HG02678 (cell line): ENCODE data around the gene ABCA9.

Experiments used
- ATAC-seq: cut with Tn5 transposase; IDR thresholded peaks from one replicate; pipeline ENCODE4 v1.9.1; 2021; ENCODE audit warnings: mild to moderate bottlenecking, moderate library complexity; ENCODE audit not compliant: unreplicated experiment

ABCA9 gene

DNA sequence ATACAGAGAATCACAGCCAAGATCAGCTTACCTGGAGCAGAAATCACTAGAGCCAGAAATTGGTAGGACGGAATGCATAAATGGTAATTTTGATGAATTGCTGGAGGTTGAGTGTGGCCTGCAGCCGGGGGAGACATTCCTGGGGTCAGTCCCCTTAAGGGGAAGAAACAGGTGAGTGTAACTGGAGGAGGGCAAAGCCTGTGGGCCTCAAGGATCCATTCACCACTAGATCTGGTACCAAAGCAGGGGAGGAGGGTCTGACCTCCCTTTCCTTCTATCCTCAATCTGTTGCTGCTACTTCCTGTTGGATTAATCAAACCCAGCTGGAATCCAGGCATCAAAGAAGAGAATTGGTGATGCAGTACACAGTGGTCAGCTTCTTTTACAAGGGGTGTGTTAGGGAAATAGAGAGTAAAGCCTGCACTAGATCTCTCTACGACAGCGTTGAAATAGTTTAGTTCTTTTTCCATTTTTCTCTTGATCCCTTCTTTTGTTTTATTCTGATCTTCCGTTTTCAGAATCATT lies 8.6 kb upstream of the ABCA9 start:
- no peak for ATAC-seq

DNA sequence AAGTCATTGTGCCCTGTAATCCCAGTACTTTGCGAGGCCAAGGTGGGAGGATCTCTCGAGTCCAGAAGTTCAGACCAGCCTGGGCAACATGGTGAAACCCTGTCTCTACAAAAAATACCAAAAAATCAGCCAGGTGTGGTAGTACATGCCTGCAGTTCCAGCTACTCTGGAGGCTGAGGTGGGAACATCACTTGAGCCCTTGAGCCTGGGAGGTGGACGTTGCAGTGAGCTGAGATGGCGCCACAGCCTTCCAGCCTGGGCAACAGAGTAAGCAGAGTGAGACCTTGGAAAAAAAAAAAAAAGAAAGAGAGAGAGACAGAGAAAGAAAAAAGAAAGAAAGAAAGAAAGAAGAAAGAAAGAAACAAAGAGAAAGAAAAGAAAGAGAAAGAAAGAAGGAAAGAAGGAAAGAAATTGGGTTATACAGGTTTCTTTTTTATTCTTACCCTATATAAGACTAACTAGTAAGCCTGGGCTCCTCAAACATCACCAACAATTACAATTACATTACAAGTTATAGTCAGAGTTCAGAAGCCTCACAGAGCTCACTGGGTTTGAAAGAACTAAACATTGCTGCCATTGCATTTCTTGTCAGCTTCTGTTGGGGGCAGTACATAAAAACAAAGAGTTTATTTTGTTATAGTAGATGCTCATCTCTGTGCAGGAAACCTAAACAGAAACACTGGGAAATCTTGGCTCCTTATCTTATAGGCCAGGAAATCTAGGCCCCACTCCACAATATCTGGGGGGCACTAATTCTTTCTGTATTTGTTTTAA lies 6.7 kb upstream of the ABCA9 start:
- ATAC-seq = no peak

DNA sequence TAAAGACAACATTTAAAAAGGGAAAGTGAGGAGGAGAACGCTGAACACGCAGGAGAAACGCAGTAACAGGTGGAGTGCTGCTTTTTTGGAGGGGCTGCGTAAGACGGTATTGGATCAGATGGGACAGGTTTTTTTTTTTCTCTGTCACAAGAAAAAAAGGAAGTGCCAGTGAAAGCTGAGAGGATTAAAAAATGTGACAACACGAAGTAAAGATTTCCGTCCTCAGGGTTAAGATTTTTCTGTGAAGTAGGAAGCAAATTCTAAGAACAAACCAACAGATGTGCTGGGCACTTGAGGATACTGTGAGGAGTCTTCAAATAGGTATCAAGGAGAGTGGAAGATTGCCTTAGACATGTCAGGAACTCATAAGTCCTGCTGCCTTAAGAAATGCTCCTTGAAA lies 5.8 kb upstream of the ABCA9 start:
- ATAC-seq = no peak

DNA sequence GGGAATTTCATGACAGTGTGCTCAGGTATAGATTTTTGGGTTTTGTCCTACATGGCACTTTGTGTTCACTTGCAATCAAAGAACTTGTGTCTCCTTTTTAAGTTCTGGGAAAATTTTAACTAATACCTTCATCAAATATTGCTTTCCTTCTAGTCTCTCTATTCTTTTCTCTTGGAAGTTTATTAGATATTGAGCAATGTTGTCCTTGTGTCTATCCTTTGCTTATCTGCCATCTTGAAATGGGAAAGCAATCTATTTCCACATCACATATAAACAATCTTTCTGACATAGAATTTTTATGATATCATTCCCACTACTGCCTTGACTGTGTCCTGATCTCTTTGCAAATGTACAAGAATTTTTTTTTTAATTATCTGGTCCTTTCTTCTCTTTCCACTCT lies 4.4 kb upstream of the ABCA9 start:
- no peak for ATAC-seq

DNA sequence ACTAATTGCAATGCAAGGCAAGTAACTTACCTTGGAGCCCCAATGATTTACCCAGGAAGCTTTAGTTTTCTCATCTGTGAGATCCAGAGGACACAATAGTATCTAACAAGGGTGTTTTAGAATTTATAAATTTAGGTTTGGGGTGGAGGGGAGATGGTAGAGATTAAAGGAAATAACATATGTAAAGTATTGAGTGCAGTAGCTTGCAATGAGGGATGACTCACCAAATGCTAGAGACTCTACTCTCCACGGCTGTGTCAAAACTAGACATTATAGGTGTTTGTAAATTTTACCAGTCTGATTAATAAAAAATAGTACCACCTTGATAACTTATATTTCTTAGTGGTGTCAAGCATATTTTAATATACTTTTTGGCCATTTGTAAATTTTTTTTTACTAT lies 3.7 kb upstream of the ABCA9 start:
- no peak for ATAC-seq

DNA sequence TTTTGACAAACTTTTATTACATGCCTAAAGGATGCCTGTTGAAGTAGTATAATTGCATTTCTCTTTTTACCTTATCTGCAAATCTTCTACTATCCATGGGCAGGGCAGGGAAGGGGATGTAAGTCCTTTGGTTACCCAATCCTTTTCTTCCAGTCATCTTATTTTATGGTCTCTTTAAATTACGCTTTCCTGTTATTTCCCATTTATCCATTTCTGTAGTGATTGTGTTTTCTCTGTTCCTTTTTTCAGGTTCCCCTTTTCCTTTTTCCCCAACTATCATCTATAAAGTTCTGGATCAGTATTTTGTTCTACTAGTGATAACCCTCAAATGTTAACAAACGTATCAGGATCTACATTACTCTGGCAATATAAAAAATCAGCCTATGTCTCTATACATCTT lies 3.3 kb upstream of the ABCA9 start:
- no peak for ATAC-seq

DNA sequence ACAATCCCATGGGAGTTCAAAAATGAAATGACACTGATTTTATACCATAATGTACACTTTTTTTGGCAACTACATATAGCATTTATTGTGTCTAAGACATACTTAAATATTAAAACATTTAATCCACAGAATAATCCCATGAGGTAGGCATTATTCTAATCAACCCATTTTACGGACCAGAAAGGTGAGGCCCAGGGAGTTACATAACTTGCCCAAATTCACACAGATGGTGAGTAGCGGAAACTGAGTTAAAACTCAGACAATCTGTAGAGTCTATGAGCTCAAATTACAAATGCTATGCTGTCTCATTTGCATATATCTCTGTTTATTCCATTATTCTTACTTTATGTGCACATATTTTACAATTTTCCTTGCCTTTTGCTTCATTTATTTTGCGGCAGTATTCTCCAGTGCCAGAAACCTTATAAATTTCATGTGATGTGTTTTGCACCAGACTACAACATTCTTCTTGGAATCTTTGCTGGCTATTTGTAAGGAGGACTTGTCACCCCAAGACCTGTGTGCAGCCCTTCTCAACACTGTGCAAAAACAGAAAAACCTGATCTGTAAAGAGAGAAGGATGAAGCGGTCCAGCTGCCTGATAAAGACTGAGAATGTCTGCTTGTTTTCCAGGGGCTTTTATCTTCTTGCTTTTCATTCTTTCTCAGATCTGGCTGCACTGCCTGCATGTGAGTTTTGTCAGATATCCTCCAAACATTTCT lies 2.3 kb upstream of the ABCA9 start:
- no peak for ATAC-seq

DNA sequence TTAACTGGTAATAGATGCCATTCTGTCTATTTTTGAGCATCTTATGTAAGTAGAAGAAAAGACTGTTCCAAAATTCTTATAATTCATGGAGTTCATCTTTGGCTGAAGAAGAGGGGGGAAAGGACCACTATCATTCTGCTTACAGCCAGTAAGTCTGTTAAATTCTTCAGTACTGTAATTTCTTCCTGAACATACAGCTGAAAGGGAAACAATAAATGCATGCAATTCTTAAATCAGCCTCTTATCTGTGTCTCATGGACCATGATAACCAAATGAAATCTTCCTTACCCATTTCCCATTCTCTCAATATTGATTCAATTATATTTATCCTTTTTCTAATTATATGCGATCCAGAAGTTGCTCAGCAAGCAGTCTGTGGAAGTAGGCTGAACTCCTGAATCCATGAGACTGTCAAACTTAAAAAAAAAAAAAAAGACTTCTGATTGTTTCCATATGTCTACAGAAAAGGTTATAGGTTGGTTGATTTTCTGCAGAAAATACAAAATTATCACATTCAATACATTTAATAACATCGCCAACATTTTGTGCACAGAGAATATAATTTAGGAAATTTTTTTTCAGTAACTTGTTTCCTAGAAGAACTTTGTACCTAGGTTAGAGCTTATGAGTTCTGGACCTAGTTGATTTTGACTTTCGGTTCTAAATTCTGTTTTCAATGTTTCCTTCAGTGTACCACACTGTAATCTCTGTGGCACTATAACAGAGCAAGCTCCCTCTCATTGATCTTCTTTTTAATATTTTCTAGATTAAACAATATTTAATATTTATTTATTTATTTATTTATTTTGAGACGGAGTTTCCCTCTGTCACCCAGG lies 1.2 kb upstream of the ABCA9 start:
- ATAC-seq = no peak

DNA sequence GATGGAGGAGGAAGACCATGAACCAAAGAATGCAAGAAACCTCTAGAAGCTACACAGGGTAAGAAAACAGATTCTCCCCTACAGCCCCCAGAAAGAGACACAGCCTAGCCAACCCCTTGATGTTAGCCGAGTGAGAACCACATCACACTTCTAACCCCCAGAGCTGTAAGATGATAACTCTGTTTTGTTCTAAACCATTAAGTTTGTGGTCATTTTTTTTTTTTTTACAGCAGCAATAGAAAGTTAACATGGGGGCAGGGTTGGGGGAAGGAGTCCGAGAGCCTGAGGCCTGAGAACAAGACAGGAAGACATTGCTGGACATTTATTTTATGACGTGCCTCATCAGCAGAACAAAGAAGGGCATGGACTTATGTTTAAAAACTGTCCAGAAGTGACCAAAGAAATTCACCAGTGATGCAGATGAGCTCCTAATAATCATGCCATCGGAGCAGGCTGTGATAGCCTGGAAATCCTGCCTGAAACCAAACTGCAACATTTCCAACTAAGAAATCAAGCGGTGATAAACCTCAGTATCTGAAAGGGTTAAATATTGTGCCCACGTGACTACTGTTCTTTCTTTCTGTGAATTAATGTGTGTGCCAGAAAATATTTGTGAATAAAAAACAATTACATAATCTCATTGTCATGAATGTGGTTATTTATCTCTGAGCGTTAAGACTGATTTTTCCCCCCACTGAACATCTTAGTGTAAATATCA lies 1.1 kb downstream of the ABCA9 start:
- ATAC-seq = no peak

DNA sequence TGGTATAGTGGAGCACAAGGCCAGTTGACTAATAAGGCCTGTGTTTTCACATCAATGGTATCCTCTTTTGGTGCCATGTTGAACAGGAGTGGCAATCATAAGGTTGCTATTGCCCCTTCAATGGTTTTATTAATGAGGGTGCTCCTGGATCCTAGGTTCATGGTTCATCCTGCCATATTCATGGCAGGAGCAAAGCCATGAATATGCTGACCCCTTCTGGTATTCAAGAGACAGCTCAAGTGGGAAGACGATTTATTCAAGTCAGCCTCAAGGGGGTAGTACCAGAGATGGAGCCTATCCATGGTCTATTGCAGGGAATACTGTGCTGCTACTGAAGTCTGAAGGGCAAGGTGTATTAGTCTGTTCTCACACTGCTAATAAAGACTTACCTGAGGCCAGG lies 2.6 kb downstream of the ABCA9 start:
- no peak for ATAC-seq

DNA sequence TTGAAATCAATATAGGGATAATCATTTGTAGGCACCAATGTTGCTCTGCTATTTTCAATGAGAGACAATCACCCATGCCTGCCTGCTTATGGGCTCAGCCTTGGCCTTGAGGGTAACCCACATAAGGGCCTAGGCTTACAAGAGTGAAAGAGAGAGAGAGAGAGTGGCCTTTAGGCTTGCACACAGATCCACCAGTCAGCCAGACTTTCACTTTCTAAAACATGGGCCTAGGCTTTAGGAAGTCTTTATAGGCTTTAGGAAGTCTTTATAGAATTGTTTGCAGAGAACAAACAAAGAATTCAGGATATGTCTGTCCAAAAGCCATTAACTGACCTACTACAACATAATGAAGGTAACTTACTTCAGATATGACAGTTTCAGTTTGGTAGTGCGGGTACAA lies 3.4 kb downstream of the ABCA9 start:
- ATAC-seq = no peak

DNA sequence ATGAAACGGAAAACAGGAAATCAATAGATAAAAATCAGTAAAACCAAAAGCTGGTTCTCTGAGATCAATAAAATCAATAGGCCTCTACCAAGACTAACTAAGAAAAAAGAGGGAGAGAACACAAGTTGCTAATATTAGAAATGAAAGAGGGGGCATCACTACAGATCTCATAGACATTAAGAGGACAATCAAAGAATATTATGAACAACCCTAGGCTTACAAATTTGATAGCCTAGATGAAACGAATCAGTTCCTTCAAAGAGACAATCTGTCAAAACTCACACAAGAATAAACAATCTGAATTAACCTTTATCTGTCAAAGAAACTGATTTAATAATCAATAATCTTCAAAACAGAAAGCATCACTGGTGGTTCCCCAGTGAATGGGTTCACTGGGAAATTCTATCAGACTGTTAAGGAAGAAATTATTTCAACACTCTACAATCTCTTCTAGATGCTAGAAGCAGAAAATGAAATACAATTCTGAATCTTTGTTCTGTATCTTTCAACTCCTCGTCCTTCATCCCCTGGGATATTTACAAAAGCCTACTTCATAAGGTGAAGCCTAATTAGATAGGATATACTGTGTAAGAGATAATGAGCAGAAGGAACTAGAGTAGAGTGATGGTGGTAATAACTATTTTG lies 4.4 kb downstream of the ABCA9 start:
- no peak for ATAC-seq

DNA sequence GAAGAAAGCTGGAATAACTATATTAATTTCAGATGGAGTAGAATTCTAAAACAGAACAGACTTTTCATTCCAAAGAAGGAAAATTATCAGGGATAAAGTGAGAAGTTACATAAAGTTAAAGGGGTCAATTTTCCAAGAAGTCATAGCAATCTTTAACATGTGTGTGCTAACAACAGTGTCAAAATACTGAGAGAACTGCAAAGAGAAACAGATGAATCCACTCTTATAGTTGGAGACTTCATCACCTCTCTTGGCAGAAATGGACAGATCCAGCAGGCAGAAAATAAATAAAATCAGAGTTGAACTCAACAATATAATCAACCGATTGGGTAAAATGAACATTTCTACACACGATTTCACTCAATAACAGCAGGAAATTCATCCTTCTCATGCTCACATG lies 5.4 kb downstream of the ABCA9 start:
- ATAC-seq = no peak

DNA sequence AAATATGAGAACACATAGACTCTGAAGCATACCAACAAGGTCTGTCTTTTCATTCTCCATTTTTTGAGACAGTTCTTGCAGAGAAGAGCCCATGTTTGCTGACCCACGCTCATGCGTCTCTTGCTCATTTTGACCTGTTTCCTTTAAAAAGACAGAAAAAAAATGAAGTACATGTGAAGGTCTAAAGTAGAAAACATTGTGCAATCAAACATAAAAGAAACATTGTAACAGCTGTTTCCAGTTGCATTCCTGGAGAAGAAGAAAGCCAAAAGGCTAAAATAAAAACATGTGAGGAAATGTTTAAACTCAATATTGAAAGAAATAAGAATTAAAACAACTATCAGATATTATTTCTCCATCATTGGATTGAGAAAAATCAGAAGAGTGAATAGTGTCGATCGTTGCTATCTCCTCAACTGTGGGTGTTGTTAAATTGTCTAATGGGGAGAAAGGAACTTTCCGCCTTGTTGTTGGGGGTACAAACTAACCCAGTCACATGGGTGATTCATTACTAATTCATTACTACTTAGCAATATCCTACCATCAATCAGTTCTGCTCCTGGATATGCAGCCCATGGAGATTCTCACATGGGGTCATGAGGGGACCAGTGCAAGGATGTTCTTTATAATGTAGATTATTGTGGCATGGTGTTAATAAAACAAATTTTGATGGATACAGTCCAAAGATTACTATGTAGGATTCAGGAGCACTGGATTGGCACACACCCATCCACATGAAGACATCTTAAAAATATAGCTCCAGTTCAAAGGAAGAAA lies 9.5 kb downstream of the ABCA9 start:
- ATAC-seq = no peak

DNA sequence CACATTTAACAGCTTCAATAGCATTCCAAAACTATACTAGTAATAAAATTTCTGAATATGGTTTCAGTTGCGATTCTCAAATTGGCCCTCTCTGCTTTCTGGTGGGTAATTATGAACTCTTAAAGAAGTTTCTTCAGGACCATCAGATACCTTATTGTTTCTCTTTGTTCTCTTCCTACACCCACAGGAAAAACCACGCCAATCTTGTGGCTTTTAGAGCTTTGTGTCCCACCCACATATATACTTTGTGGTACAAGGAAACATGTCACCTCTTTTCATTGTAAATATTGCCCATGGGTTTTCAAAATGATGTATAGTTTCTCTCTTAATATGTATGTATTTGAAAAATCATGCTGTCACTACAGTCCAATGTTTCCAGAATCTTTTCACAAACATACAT lies 12.1 kb downstream of the ABCA9 start:
- ATAC-seq = no peak

DNA sequence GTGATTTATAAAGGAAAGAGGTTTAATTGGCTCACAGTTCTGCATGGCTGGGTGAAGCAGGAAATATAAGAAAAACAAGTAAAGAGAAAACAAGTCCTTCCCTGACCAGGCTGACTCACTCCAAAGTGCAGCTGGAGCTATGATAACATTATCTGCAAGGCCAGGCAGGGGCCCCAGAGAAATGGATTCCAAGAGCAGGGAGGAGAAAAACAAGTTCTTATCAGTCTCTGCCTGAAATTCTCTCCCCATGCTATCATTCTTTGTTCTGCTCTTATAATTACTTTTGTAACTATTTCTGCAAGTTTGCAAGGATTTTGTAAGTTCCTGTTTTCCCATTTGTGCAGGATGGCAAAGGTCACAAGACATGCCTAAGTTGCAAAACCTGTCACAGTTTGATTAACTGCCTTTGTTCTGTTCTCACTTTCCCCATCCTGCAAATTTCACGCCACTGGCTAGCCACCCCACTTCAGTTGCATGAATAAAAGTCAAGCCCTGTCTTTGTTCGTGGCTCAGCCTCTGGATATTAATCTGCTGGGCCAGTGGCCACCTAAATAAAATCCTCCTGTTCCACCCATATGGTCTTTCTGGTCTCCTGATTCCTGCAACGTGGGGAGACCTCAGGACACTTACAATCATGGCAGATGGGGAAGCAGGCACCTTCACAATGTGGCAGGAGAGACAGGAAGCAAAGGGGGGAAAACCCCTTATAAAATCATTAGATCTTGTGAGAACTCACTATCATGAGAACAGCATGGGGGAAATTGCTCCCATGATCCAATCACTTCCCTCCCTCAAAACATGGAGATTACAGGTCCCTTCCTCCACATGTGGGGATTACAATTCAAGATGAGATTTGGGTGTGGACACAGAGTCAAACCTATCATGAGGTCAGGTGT lies 13.1 kb downstream of the ABCA9 start:
- no peak for ATAC-seq

DNA sequence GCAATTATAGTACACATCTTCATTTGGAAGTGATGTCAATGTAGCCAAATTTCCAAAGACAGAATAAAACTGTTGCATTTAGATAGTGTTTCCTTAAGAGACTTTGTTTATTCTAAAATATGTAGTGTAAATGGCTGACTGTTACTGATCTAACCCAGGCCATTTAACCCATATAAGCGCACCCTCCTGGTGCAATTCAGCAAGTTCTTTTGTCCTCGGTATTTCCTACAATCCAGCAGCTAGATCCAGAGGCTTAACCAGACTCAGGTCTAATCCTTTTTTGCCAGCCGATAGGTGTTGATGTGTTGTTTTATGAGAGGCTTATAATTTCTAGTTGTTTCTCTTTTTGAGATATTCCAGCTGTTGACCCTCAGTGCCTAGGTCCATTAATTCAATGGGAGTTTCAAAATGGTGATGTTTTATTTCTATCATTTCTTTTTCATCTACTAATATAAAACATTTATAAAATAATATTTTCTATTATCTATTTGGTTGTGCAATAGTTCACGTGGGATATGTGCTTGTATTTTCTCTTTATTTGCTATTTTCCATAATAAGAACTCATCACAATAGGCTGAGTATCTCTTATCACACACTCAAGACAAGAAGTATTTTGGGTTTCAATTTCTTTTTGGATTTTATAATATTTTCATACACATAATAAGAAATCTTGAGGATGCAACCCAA lies 14.5 kb downstream of the ABCA9 start:
- no peak for ATAC-seq

DNA sequence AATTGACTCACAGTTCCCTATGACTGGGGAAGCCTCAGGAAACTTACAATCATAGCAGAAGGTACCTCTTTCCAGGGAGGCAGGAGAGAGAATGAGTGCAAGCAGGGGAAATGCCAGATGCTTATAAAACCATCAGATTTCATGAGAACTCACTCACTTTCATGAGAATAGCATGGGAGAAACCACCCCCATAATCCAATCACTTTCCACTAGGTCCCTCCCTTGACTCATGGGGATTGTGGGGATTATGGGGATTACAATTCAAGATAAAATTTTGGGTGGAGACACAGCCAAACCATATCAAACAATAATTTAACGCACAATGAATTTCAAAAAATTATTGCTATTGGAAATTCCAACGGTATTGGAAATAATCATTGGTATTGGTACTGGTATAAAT lies 15.1 kb downstream of the ABCA9 start:
- no peak for ATAC-seq
